ENCODE results near the gene TOMM70.
"Not testable (repeated sequence)": the region's sequence is repeated elsewhere in the genome, so short reads cannot be mapped to it uniquely, and the experiment has no call there.

The TOMM70 gene

DNA sequence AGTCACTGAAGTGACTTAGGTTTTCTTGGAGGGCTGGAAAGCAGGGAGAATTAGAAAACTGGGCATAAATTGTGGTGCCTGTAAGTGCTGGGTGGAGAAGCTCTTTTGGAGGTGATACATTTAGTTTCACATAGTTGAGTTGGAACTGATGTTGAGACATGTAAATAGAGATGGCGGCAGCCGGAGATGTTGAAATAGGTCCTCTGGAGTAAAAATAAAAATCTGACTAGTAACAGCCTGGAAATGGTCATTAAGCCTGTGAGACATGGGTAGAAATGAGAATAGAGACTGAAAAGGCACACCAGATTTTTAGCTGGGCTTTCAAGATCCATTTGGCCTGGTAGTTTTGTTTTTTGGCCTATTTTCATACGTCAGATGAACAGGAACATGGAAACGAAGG lies 69.2 kb downstream of the TOMM70 start:
- Histone ChIP-seq H3K9me3 (ENCODE audit: control insufficient read depth in 2 of 2, low read length in 2 of 2) (no peaks in the 10 kb centered on the region), H3K36me3 (ENCODE audit: control insufficient read depth in 2 of 2, insufficient read depth in 2 of 2, low read length in 2 of 2) (peaks cover 0 to 2% of the 10 kb centered on the region in 2 donors), H3K4me1 (ENCODE audit: control insufficient read depth in 2 of 2, insufficient read depth in 2 of 2, low read length in 2 of 2) (peaks cover 7 to 9% of the 10 kb centered on the region in 2 donors), H3K27ac (ENCODE audit: low read depth in 2 of 2, low read length in 2 of 2) (no peak overlapping the region), H3K27me3 (ENCODE audit: control insufficient read depth in 2 of 2, insufficient read depth in 2 of 2, low read length in 2 of 2) (no peaks in the 10 kb centered on the region), H3K9ac (ENCODE audit: low read depth in 1 of 2, low read length in 2 of 2) (no peak overlapping the region), H3K4me3 (ENCODE audit: low read length in 2 of 2) (no peak overlapping the region)

DNA sequence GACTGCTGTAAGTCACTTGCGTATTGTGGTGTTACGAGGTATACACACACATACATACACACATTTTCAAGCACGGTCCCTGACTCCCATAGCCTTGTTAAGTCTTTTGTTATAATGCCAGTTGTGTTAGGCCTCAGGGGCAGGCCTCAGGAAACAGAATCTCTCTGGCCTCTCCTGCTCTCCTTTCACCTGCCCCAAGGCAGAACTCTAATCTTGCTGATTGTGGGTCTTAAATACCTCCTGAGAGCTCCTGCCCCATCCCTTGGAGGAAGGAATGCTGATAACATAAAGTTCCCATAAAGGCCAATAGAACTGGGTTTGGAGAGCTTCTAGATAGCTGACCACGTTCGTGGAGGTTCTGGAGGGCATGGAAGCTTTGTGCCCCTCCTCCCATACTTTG lies 70.2 kb downstream of the TOMM70 start:
- Histone ChIP-seq H3K27ac (ENCODE audit: low read depth in 2 of 2, low read length in 2 of 2) (no peak overlapping the region), H3K4me1 (ENCODE audit: control insufficient read depth in 2 of 2, insufficient read depth in 2 of 2, low read length in 2 of 2) (peaks cover 7 to 9% of the 10 kb centered on the region in 2 donors), H3K27me3 (ENCODE audit: control insufficient read depth in 2 of 2, insufficient read depth in 2 of 2, low read length in 2 of 2) (no peaks in the 10 kb centered on the region), H3K4me3 (ENCODE audit: low read length in 2 of 2) (no peak overlapping the region), H3K9ac (ENCODE audit: low read depth in 1 of 2, low read length in 2 of 2) (no peak overlapping the region), H3K9me3 (ENCODE audit: control insufficient read depth in 2 of 2, low read length in 2 of 2) (no peaks in the 10 kb centered on the region), H3K36me3 (ENCODE audit: control insufficient read depth in 2 of 2, insufficient read depth in 2 of 2, low read length in 2 of 2) (peaks cover 2 to 5% of the 10 kb centered on the region in 2 donors)

DNA sequence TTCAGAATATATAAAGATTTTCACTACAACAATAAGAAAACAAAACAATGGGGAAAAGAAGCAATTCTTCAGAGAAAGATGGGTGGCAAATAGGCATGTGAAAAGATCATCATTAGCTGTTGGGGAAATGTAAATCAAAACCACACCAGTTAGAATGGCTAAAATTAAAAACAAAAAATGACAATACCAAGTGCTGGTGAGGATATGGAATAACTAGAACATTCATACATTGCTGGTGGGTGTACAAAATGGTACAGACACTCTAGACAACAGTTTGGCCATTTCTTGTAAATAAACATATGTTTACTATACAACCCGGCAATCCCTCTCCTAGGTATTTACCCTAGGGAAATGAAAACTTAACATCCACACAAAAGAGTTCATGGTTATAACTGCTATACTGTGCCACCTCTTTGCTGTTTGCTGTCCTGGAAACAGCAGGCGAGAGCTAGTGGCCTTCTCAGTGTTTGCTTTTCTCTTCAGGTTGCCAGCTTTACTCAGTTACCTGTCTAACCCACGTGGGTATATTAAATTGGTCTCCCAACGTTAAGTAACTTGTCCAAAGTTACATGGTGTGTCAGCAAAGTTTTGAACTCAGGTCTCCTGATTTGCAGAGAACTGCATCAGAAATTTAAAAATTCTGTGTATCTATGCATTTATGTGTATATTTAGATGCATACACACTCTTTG lies 70.9 kb downstream of the TOMM70 start:
- peaks cover 2 to 11% of the 10 kb centered on the region in 2 donors for H3K36me3 ChIP-seq (ENCODE audit: control insufficient read depth in 2 of 2, insufficient read depth in 2 of 2, low read length in 2 of 2)
- no peak overlapping the region for H3K4me3 ChIP-seq (ENCODE audit: low read length in 2 of 2)
- no peaks in the 10 kb centered on the region for H3K27me3 ChIP-seq (ENCODE audit: control insufficient read depth in 2 of 2, insufficient read depth in 2 of 2, low read length in 2 of 2)
- no peak overlapping the region for H3K9ac ChIP-seq (ENCODE audit: low read depth in 1 of 2, low read length in 2 of 2)
- H3K4me1 ChIP-seq (ENCODE audit: control insufficient read depth in 2 of 2, insufficient read depth in 2 of 2, low read length in 2 of 2), result peaks cover 3 to 5% of the 10 kb centered on the region in 2 donors
- no peaks in the 10 kb centered on the region for H3K9me3 ChIP-seq (ENCODE audit: control insufficient read depth in 2 of 2, low read length in 2 of 2)
- H3K27ac ChIP-seq (ENCODE audit: low read depth in 2 of 2, low read length in 2 of 2), result no peak overlapping the region

DNA sequence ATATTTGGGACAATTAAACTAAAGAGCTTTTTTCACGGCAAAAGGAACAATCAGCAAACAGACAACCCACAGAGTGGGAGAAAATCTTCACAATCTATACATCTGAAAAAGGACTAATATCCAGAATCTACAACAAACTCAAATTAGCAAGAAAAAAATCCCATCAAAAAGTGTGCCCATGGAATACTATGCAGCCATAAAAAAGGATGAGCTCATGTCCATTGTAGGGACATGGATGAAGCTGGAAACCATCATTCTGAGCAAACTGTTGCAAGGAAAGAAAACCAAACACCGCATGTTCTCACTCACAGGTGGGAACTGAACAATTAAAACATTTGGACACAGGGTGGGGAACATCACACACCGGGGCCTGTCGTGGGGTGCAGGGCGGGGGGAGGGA lies 73.5 kb downstream of the TOMM70 start:
- H3K27me3 ChIP-seq (ENCODE audit: control insufficient read depth in 2 of 2, insufficient read depth in 2 of 2, low read length in 2 of 2); H3K4me3 ChIP-seq (ENCODE audit: low read length in 2 of 2); H3K4me1 ChIP-seq (ENCODE audit: control insufficient read depth in 2 of 2, insufficient read depth in 2 of 2, low read length in 2 of 2); H3K9me3 ChIP-seq (ENCODE audit: control insufficient read depth in 2 of 2, low read length in 2 of 2); H3K27ac ChIP-seq (ENCODE audit: low read depth in 2 of 2, low read length in 2 of 2); H3K9ac ChIP-seq (ENCODE audit: low read depth in 1 of 2, low read length in 2 of 2): not testable (repeated sequence)
- peaks cover 8 to 11% of the 10 kb centered on the region in 2 donors for H3K36me3 ChIP-seq (ENCODE audit: control insufficient read depth in 2 of 2, insufficient read depth in 2 of 2, low read length in 2 of 2)

DNA sequence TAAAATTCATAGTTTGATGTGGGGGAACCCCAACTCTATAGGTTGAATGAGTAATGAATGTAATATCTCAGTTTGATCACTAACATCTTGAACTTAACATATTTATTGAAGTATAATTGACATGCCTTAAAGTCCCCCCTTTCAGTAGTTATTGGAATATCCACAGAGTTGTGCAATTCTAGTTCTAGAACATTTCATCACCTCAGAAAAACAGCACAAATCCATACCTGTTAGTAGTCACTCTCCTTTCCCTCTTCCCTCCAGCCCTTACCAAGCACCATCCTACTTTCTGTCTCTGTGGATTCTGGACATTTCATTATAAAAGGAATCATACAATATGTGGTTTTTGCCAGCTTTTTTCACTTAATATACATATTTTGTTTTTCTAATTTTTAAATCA lies 75.1 kb downstream of the TOMM70 start:
- H3K9ac ChIP-seq (ENCODE audit: low read depth in 1 of 2, low read length in 2 of 2), result no peak overlapping the region
- peaks cover 11 to 18% of the 10 kb centered on the region in 2 donors for H3K36me3 ChIP-seq (ENCODE audit: control insufficient read depth in 2 of 2, insufficient read depth in 2 of 2, low read length in 2 of 2)
- no peaks in the 10 kb centered on the region for H3K4me1 ChIP-seq (ENCODE audit: control insufficient read depth in 2 of 2, insufficient read depth in 2 of 2, low read length in 2 of 2)
- H3K27ac ChIP-seq (ENCODE audit: low read depth in 2 of 2, low read length in 2 of 2), result no peak overlapping the region
- no peaks in the 10 kb centered on the region for H3K9me3 ChIP-seq (ENCODE audit: control insufficient read depth in 2 of 2, low read length in 2 of 2)
- no peak overlapping the region for H3K4me3 ChIP-seq (ENCODE audit: low read length in 2 of 2)
- no peaks in the 10 kb centered on the region for H3K27me3 ChIP-seq (ENCODE audit: control insufficient read depth in 2 of 2, insufficient read depth in 2 of 2, low read length in 2 of 2)

DNA sequence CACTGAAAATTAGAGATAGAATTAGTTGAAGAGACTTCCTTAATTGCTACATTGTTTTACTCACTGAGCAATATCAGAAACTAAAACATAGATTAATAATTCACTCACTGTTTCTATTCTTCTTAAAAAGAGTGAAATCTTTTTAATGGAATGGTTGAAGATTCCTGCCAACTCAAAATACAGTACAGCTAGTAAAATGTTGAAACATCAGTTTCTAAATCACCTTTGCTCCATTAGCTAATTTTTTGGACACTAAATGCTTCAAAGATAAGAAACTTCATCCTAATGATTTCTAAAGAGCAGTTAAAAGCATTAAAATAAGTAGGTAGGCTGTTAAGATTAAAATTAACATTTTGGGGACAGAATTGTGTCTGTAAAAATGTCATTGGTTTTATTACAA lies 76.8 kb downstream of the TOMM70 start:
- Histone ChIP-seq H3K27me3 (ENCODE audit: control insufficient read depth in 2 of 2, insufficient read depth in 2 of 2, low read length in 2 of 2) (no peaks in the 10 kb centered on the region), H3K9me3 (ENCODE audit: control insufficient read depth in 2 of 2, low read length in 2 of 2) (no peaks in the 10 kb centered on the region), H3K36me3 (ENCODE audit: control insufficient read depth in 2 of 2, insufficient read depth in 2 of 2, low read length in 2 of 2) (peaks cover 14 to 26% of the 10 kb centered on the region in 2 donors), H3K9ac (ENCODE audit: low read depth in 1 of 2, low read length in 2 of 2) (no peak overlapping the region), H3K4me3 (ENCODE audit: low read length in 2 of 2) (no peak overlapping the region), H3K4me1 (ENCODE audit: control insufficient read depth in 2 of 2, insufficient read depth in 2 of 2, low read length in 2 of 2) (no peaks in the 10 kb centered on the region), H3K27ac (ENCODE audit: low read depth in 2 of 2, low read length in 2 of 2) (no peak overlapping the region)

DNA sequence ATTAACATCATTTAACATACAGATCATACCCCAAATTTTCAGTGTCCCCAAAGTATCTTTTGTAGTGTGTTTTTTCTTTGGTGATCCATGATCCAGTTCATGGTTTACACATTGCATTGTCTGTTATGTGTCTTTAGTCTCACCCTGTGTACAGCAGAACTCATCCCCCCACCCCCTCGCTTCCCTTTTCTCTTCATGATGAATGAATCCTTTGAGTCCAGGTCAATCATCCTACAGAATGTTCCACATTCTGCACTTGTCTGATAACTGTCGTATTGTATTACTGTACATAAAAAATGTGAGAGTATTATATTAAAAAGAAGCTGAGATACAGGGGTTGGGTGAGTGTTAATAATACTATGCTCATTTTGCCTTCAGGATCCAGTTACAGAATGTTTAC lies 80.9 kb downstream of the TOMM70 start:
- Histone ChIP-seq H3K4me1 (ENCODE audit: control insufficient read depth in 2 of 2, insufficient read depth in 2 of 2, low read length in 2 of 2) (no peaks in the 10 kb centered on the region), H3K27ac (ENCODE audit: low read depth in 2 of 2, low read length in 2 of 2) (no peak overlapping the region), H3K9ac (ENCODE audit: low read depth in 1 of 2, low read length in 2 of 2) (no peak overlapping the region), H3K36me3 (ENCODE audit: control insufficient read depth in 2 of 2, insufficient read depth in 2 of 2, low read length in 2 of 2) (peaks cover 14 to 19% of the 10 kb centered on the region in 2 donors), H3K9me3 (ENCODE audit: control insufficient read depth in 2 of 2, low read length in 2 of 2) (no peaks in the 10 kb centered on the region), H3K27me3 (ENCODE audit: control insufficient read depth in 2 of 2, insufficient read depth in 2 of 2, low read length in 2 of 2) (no peaks in the 10 kb centered on the region), H3K4me3 (ENCODE audit: low read length in 2 of 2) (no peak overlapping the region)

DNA sequence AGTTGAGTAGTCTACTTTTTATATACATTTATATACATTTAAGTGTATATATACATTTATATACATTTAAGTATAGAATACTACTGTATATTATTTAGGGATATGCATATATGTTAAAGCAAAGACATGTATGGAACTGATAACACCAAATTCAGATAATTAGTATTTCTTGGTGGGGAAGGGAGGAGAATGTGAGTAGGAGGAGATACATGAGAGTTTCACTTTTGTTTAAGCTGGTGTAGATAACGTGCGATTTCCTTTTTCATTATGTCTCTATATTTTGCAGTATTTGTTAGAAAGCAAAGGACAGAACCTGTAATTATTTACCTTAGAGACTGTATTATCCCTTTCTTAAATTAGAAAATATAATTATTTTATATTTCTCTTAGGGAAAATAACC lies 83.0 kb downstream of the TOMM70 start:
- no peaks in the 10 kb centered on the region for H3K4me1 ChIP-seq (ENCODE audit: control insufficient read depth in 2 of 2, insufficient read depth in 2 of 2, low read length in 2 of 2)
- no peak overlapping the region for H3K9ac ChIP-seq (ENCODE audit: low read depth in 1 of 2, low read length in 2 of 2)
- peaks cover 8 to 19% of the 10 kb centered on the region in 2 donors for H3K36me3 ChIP-seq (ENCODE audit: control insufficient read depth in 2 of 2, insufficient read depth in 2 of 2, low read length in 2 of 2)
- no peak overlapping the region for H3K4me3 ChIP-seq (ENCODE audit: low read length in 2 of 2)
- no peak overlapping the region for H3K27ac ChIP-seq (ENCODE audit: low read depth in 2 of 2, low read length in 2 of 2)
- H3K27me3 ChIP-seq (ENCODE audit: control insufficient read depth in 2 of 2, insufficient read depth in 2 of 2, low read length in 2 of 2), result no peaks in the 10 kb centered on the region
- no peaks in the 10 kb centered on the region for H3K9me3 ChIP-seq (ENCODE audit: control insufficient read depth in 2 of 2, low read length in 2 of 2)

DNA sequence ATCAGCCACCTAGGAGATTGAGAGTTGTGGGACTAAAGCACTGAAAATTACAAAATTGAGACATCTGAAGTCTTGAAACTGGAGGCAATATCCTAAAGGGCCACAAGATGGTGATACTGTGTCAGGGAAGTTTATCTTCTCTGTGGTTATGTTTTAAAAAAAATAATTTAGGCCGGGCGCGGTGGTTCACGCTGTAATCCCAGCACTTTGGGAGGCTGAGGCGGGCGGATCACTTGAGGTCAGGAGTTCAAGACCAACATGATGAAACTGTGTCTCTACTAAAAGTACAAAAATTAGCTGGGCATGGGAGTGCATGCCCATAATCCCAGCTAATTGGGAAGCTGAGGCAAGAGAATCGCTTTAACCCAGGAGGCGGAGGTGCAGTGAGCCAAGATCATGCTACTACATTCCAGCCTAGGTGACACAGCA lies 84.2 kb downstream of the TOMM70 start:
- H3K9ac ChIP-seq (ENCODE audit: low read depth in 1 of 2, low read length in 2 of 2), result no peak overlapping the region
- no peaks in the 10 kb centered on the region for H3K9me3 ChIP-seq (ENCODE audit: control insufficient read depth in 2 of 2, low read length in 2 of 2)
- no peak overlapping the region for H3K27ac ChIP-seq (ENCODE audit: low read depth in 2 of 2, low read length in 2 of 2)
- no peak overlapping the region for H3K4me3 ChIP-seq (ENCODE audit: low read length in 2 of 2)
- H3K27me3 ChIP-seq (ENCODE audit: control insufficient read depth in 2 of 2, insufficient read depth in 2 of 2, low read length in 2 of 2), result no peaks in the 10 kb centered on the region
- H3K4me1 ChIP-seq (ENCODE audit: control insufficient read depth in 2 of 2, insufficient read depth in 2 of 2, low read length in 2 of 2), result no peaks in the 10 kb centered on the region
- H3K36me3 ChIP-seq (ENCODE audit: control insufficient read depth in 2 of 2, insufficient read depth in 2 of 2, low read length in 2 of 2), result peaks cover 12 to 23% of the 10 kb centered on the region in 2 donors

Measured in mucosa of rectum (tissue), 2 donors.